OCI-LY7 (cell line): ENCODE data around the gene NAALADL2. TPM values are rescaled to one million over a fixed set of nuclear protein-coding genes. Genes with fewer than 3 reads are reported as not detected.

ENCODE experiments used
- BruUV-seq: library from RNA; stranded (reverse); fragments of 400-500 nt; replicated peaks from 2 replicates; lab custom pipeline; 2021; lab: Mats Ljungman, UMichigan
- CTCF ChIA-PET: fragments of 300-600 bp; sonication (Branson Sonifier 250); formaldehyde crosslinking; loops from one replicate; lab custom pipeline; 2022; ENCODE audit warnings: antibody characterized with exemption; ENCODE audit not compliant: unreplicated experiment; lab: Charles Lee
- POLR2A ChIA-PET: fragments of 300-600 bp; sonication (Branson Sonifier 250); formaldehyde crosslinking; loops from one replicate; lab custom pipeline; 2022; ENCODE audit warnings: antibody characterized with exemption; lab: Charles Lee
- DNase-seq: peaks from one replicate; pipeline ENCODE4 v3.0.0-alpha.2; 2015; ENCODE audit warnings: low spot score
- H2AFZ ChIP-seq: fragments of 200-600 bp; sonication (generic), shearing (Covaris generic); 2 replicates; pipeline ENCODE4 v1.6.1; 2014; ENCODE audit warnings: mild to moderate bottlenecking, antibody characterized with exemption, low read length, moderate library complexity
- H3K27ac ChIP-seq: fragments of 200-600 bp; sonication (generic); 2 replicates; pipeline ENCODE4 v1.5.1; 2014; ENCODE audit warnings: mixed run types, low read depth, mild to moderate bottlenecking, moderate library complexity, low read length, inconsistent platforms; ENCODE audit not compliant: poor library complexity, severe bottlenecking
- H3K36me3 ChIP-seq: fragments of 200-600 bp; sonication (generic); 2 replicates; pipeline ENCODE4 v1.6.1; 2014; ENCODE audit warnings: mild to moderate bottlenecking, antibody characterized with exemption, low read length, moderate library complexity, mixed read lengths; ENCODE audit not compliant: insufficient read depth
- H3K4me1 ChIP-seq: fragments of 200-600 bp; sonication (generic); 2 replicates; pipeline ENCODE4 v1.5.1; 2014; ENCODE audit warnings: mild to moderate bottlenecking, low read length; ENCODE audit not compliant: insufficient read depth, poor library complexity, severe bottlenecking
- H3K4me2 ChIP-seq: fragments of 200-600 bp; sonication (generic); 2 replicates; pipeline ENCODE4 v1.6.1; 2014; ENCODE audit warnings: mild to moderate bottlenecking, low read length
- H3K4me3 ChIP-seq: fragments of 200-600 bp; sonication (generic); 2 replicates; pipeline ENCODE4 v1.5.1; 2014; ENCODE audit warnings: mild to moderate bottlenecking, low read depth, low read length; ENCODE audit not compliant: poor library complexity, severe bottlenecking
- H3K79me2 ChIP-seq: fragments of 200-600 bp; sonication (generic); 2 replicates; pipeline ENCODE4 v1.6.1; 2016; ENCODE audit warnings: low read depth, mild to moderate bottlenecking, low read length, moderate library complexity, mixed read lengths; ENCODE audit not compliant: insufficient read depth
- H3K9me2 ChIP-seq: fragments of 200-600 bp; sonication (generic); 2 replicates; pipeline ENCODE4 v1.6.1; 2016; ENCODE audit warnings: mild to moderate bottlenecking, low read length, mixed read lengths; ENCODE audit not compliant: insufficient read depth
- H3K9me3 ChIP-seq: fragments of 200-600 bp; sonication (generic); 2 replicates; pipeline ENCODE4 v1.6.1; 2014; ENCODE audit warnings: mild to moderate bottlenecking, mixed run types, low read length, mixed read lengths
- H4K20me1 ChIP-seq: fragments of 200-600 bp; sonication (generic); 2 replicates; pipeline ENCODE4 v1.6.1; 2014; ENCODE audit warnings: mild to moderate bottlenecking, antibody characterized with exemption, low read length, moderate library complexity, mixed read lengths; ENCODE audit not compliant: insufficient read depth
- CTCF ChIP-seq: fragments of 200-600 bp; sonication (generic); conservative IDR thresholded peaks from 2 replicates; pipeline ENCODE4 v1.5.1; 2014; ENCODE audit warnings: mild to moderate bottlenecking, antibody characterized with exemption, low read length, moderate library complexity, mixed read lengths
- EZH2phosphoT487 ChIP-seq: fragments of 200-600 bp; sonication (generic); IDR thresholded peaks from 2 replicates; pipeline ENCODE4 v1.6.1; 2018; ENCODE audit warnings: low read depth, borderline replicate concordance, mild to moderate bottlenecking, mixed run types, antibody characterized with exemption, low read length, moderate library complexity, mixed read lengths
- intact Hi-C: fragments of 100-400 bp; cut with micrococcal nuclease; formaldehyde crosslinking; loops from one replicate; pipeline ENCODE4 v1.10.0; 2022; ENCODE audit not compliant: unreplicated experiment
- total RNA-seq, 2 experiments: library from RNA; depleted of rRNA in 1 of 2; stranded (reverse); fragments of >200 nt in 1 of 2; shearing (Covaris generic) in 1 of 2; gene quantifications; 2 replicates each; pipeline ENCODE4 v1.2.3, GENCODE V29; 2014 to 2022

NAALADL2 gene
- total RNA-seq, 2 experiments from 2014 or later, result 0.25 to 0.70 TPM

GRCh38 chr3:175301741-175302140 lies 442.6 kb downstream of the NAALADL2 start:
- Histone ChIP-seq H3K79me2 (no peaks in the 10 kb centered on the region), H3K4me1 (no peaks in the 10 kb centered on the region), H3K4me2 (no peak overlapping the region), H4K20me1 (no peaks in the 10 kb centered on the region), H3K4me3 (no peak overlapping the region), H3K36me3 (no peaks in the 10 kb centered on the region), H3K27ac (no peak overlapping the region), H2AFZ (no peak overlapping the region), H3K9me3 (no peaks in the 10 kb centered on the region), H3K9me2 (no peaks in the 10 kb centered on the region)
- ChIA-PET CTCF (no interaction called here), POLR2A (no interaction called here)
- TF ChIP-seq CTCF (no peak), EZH2phosphoT487 (no peak)
- no TSS peak for BruUV-seq
- no peak for DNase-seq
- intact Hi-C loops, result no loop called here

GRCh38 chr3:175304404-175304803 lies 445.3 kb downstream of the NAALADL2 start:
- CTCF ChIA-PET, result no interaction called here
- TF ChIP-seq EZH2phosphoT487 (no peak), CTCF (no peak)
- no peak overlapping the region for H3K4me2 ChIP-seq
- H3K4me1 ChIP-seq, result no peaks in the 10 kb centered on the region
- intact Hi-C loops, result no loop called here
- H3K36me3 ChIP-seq, result no peaks in the 10 kb centered on the region
- BruUV-seq, result no TSS peak
- no peaks in the 10 kb centered on the region for H3K9me2 ChIP-seq
- no peaks in the 10 kb centered on the region for H4K20me1 ChIP-seq
- POLR2A ChIA-PET, result interaction anchor here (0.7 kb wide), 1 partner anchor 11 kb away, joined by 4 read pairs; no protein-coding TSS in a partner anchor
- no peaks in the 10 kb centered on the region for H3K79me2 ChIP-seq
- no peak overlapping the region for H3K27ac ChIP-seq
- no peak for DNase-seq
- no peak overlapping the region for H2AFZ ChIP-seq
- no peaks in the 10 kb centered on the region for H3K9me3 ChIP-seq
- no peak overlapping the region for H3K4me3 ChIP-seq

GRCh38 chr3:175307642-175308041 lies 448.5 kb downstream of the NAALADL2 start:
- POLR2A ChIA-PET, result no interaction called here
- H3K9me3 ChIP-seq, result no peaks in the 10 kb centered on the region
- CTCF ChIA-PET, result no interaction called here
- H4K20me1 ChIP-seq, result no peaks in the 10 kb centered on the region
- H2AFZ ChIP-seq, result no peak overlapping the region
- no peak overlapping the region for H3K27ac ChIP-seq
- no peaks in the 10 kb centered on the region for H3K36me3 ChIP-seq
- no peaks in the 10 kb centered on the region for H3K4me1 ChIP-seq
- no peaks in the 10 kb centered on the region for H3K79me2 ChIP-seq
- BruUV-seq, result no TSS peak
- no peaks in the 10 kb centered on the region for H3K9me2 ChIP-seq
- H3K4me3 ChIP-seq, result no peak overlapping the region
- intact Hi-C loops, result no loop called here
- DNase-seq, result no peak
- no peak for TF ChIP-seq EZH2phosphoT487
- no peak for TF ChIP-seq CTCF
- H3K4me2 ChIP-seq, result no peak overlapping the region
